Measurements from ENCODE around the gene LRRC3. TPM values are rescaled to one million over a fixed set of nuclear protein-coding genes. Genes with fewer than 3 reads are reported as not detected.

LRRC3 gene
- total and polyA plus RNA-seq, 2 of the 4 experiments (the other 2 are of a cell fraction): under 0.01 to 0.38 TPM

- Histone ChIP-seq H4K8ac (ENCODE audit: low read depth in 2 of 2, low read length in 2 of 2) (no peak overlapping the region), H3K9ac (ENCODE audit: low read depth, low read length) (no peak overlapping the region), H2AFZ (replicated peaks; ENCODE audit: low read length, poor library complexity) (no peak overlapping the region), H3K18ac (ENCODE audit: low read depth, low read length) (no peak overlapping the region), H2BK5ac (ENCODE audit: low read depth, low read length, poor library complexity, severe bottlenecking) (no peak overlapping the region), H2BK15ac (ENCODE audit: low read depth, low read length) (no peak overlapping the region), H3K56ac (ENCODE audit: extremely low read depth, insufficient read depth, low read length) (no peak overlapping the region), H3K14ac (replicated peaks; ENCODE audit: low read depth, low read length) (no peak overlapping the region), H4K20me1 (ENCODE audit: insufficient read depth, low read length) (no peaks in the 10 kb centered on the region), H3K23ac (ENCODE audit: low read depth, low read length) (no peak overlapping the region), H2BK120ac (ENCODE audit: low read depth, low read length) (no peak overlapping the region), H3K9me3 (ENCODE audit: control insufficient read depth, insufficient read depth, low read length) (no peaks in the 10 kb centered on the region), H3K27me3 (ENCODE audit: control insufficient read depth, insufficient read depth, low read length) (no peaks in the 10 kb centered on the region), H3K4ac (ENCODE audit: low read depth, low read length) (no peak overlapping the region), H3K4me1 (ENCODE audit: control insufficient read depth, insufficient read depth, low read length) (no peaks in the 10 kb centered on the region), H3K27ac (ENCODE audit: insufficient read depth, low read length) (no peak overlapping the region), H4K5ac (ENCODE audit: low read depth, low read length) (no peak overlapping the region), H3K4me2 (ENCODE audit: low read depth, low read length) (no peak overlapping the region), H2BK20ac (ENCODE audit: low read depth, low read length) (no peak overlapping the region), H4K91ac (ENCODE audit: insufficient read depth, low read depth, low read length) (no peak overlapping the region), H3K9me1 (ENCODE audit: insufficient read depth, low read length) (no peaks in the 10 kb centered on the region), H3K79me1 (ENCODE audit: low read depth in 1 of 2, low read length in 2 of 2) (no peaks in the 10 kb centered on the region), H2AK9ac (replicated peaks; ENCODE audit: low read depth, low read length, poor library complexity) (no peak overlapping the region), H3K36me3 (ENCODE audit: control insufficient read depth, insufficient read depth, low read length) (no peaks in the 10 kb centered on the region), H2AK5ac (ENCODE audit: low read depth, low read length) (no peak overlapping the region), H3K4me3 (ENCODE audit: insufficient read depth, low read depth, low read length) (no peak overlapping the region)
- BruUV-seq (replicated peaks): no TSS peak
- TF ChIP-seq USF2 (IDR thresholded peaks at IDR 0.05; ENCODE audit: low read depth, low read length) (no peak), BHLHE40 (IDR thresholded peaks at IDR 0.05; ENCODE audit: low read depth, low read length) (no peak), MAFK (IDR thresholded peaks at IDR 0.05; ENCODE audit: low read depth, low read length) (no peak), CHD1 (IDR thresholded peaks at IDR 0.05; ENCODE audit: low read depth, low read length) (no peak), RAD21 (IDR thresholded peaks at IDR 0.05; ENCODE audit: low read length) (no peak), SMC3 (IDR thresholded peaks at IDR 0.05; ENCODE audit: low read depth, low read length) (no peak), POLR2A (IDR thresholded peaks at IDR 0.05; ENCODE audit: low read depth, low read length) (no peak), RCOR1 (IDR thresholded peaks at IDR 0.05; ENCODE audit: insufficient replicate concordance, low read length) (no peak), FOS (IDR thresholded peaks at IDR 0.05; ENCODE audit: low read depth, low read length) (no peak), RFX5 (IDR thresholded peaks at IDR 0.05; ENCODE audit: low read depth, low read length) (no peak), MXI1 (IDR thresholded peaks at IDR 0.05; ENCODE audit: borderline replicate concordance, low read depth, low read length) (no peak), MAZ (IDR thresholded peaks at IDR 0.05; ENCODE audit: borderline replicate concordance, low read depth, low read length) (no peak)
- TF ChIP-seq, protein P1, sequence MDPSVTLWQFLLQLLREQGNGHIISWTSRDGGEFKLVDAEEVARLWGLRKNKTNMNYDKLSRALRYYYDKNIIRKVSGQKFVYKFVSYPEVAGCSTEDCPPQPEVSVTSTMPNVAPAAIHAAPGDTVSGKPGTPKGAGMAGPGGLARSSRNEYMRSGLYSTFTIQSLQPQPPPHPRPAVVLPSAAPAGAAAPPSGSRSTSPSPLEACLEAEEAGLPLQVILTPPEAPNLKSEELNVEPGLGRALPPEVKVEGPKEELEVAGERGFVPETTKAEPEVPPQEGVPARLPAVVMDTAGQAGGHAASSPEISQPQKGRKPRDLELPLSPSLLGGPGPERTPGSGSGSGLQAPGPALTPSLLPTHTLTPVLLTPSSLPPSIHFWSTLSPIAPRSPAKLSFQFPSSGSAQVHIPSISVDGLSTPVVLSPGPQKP (IDR thresholded peaks at IDR 0.05; ENCODE audit: borderline replicate concordance, low read depth, low read length): no peak
- ChIA-PET POLR2A (ENCODE audit: unreplicated experiment) (no interaction called here), CTCF (interaction anchor here (0.6 kb wide), 1 partner anchor 10 kb away, joined by 4 read pairs; no protein-coding TSS in a partner anchor)
- WGBS, 2 experiments (ENCODE audit: extremely low coverage in 2 of 2, insufficient read length in 1 of 2): 85% methylated on average over 12 of the region's 25 CpGs; no CpG with 5 or more reads in 1 of the 2 experiments
- DNase-seq (no peak), ATAC-seq (ENCODE audit: low read depth) (no peak)
- in situ Hi-C loops (cut with MboI; ENCODE audit: low sequenced_read_pairs): no loop called here
- dilution Hi-C loops (cut with HindIII; ENCODE audit: low sequenced_read_pairs, unreplicated experiment): no loop called here
- intact Hi-C loops (cut with micrococcal nuclease): no loop called here
Observed at GRCh38 chr21:44462086-44462833, 7.0 kb downstream of the LRRC3 start.

All from IMR-90 (cell line).